H1 (cell line): Measurements from ENCODE around the gene STARD13.

ENCODE experiments used
- ATF2 ChIP-seq: IDR thresholded peaks from 2 replicates; pipeline ENCODE4 v1.6.1; 2012; ENCODE audit warnings: low read length, inconsistent platforms
- ATF3 ChIP-seq: IDR thresholded peaks from 2 replicates; pipeline ENCODE4 v1.6.1; 2011; ENCODE audit warnings: low read depth, mild to moderate bottlenecking, low read length; ENCODE audit not compliant: insufficient read depth
- CTCF ChIP-seq, 3 experiments: IDR thresholded peaks; 1 replicate in 2 of 3; 2 replicates in 1 of 3; pipeline versions ENCODE4 v1.5.1 to v1.6.1; 2011; ENCODE audit warnings: low read length in 3 of 3, mild to moderate bottlenecking in 3 of 3, inconsistent platforms in 2 of 3, low read depth in 1 of 3, moderate library complexity in 1 of 3; ENCODE audit not compliant: insufficient read depth in 1 of 3; ENCODE audit errors: control extremely low read depth in 1 of 3
- HDAC2 ChIP-seq, 2 experiments: fragments of 300-600 bp in 1 of 2; sonication (generic) in 1 of 2; IDR thresholded peaks; 2 replicates each; pipeline ENCODE4 v1.6.1; 2011 to 2012; ENCODE audit warnings: low read depth in 2 of 2, low read length in 2 of 2, mild to moderate bottlenecking in 2 of 2, moderate library complexity in 2 of 2, borderline replicate concordance in 1 of 2, inconsistent platforms in 1 of 2
- POLR2A ChIP-seq, 2 experiments: IDR thresholded peaks; 1 replicate in 1 of 2; 2 replicates in 1 of 2; pipeline ENCODE4 v1.6.1; 2011; ENCODE audit warnings: low read depth in 2 of 2, low read length in 2 of 2, mild to moderate bottlenecking in 2 of 2; ENCODE audit errors: control extremely low read depth in 1 of 2
- POLR2AphosphoS5 ChIP-seq: IDR thresholded peaks from 2 replicates; pipeline ENCODE4 v1.6.1; 2011; ENCODE audit warnings: low read depth, low read length
- USF2 ChIP-seq: IDR thresholded peaks from 2 replicates; pipeline ENCODE4 v1.6.1; 2011; ENCODE audit warnings: low read length, improper control_type of control experiment
- YY1 ChIP-seq: IDR thresholded peaks from 2 replicates; pipeline ENCODE4 v1.6.1; 2011; ENCODE audit warnings: low read depth, mild to moderate bottlenecking, low read length

- TF ChIP-seq POLR2A (IDR thresholded peaks at IDR 0.05; ENCODE audit: control extremely low read depth in 1 of 2, low read depth in 2 of 2, low read length in 2 of 2) (no peak), CTCF (IDR thresholded peaks at IDR 0.05; ENCODE audit: control extremely low read depth in 1 of 3, insufficient read depth in 1 of 3, low read depth in 1 of 3, low read length in 3 of 3) (no peak), POLR2AphosphoS5 (no peak), HDAC2 (IDR thresholded peaks at IDR 0.05; ENCODE audit: borderline replicate concordance in 1 of 2, low read depth in 2 of 2, low read length in 2 of 2) (no peak), ATF2 (no peak), USF2 (no peak), ATF3 (no peak), YY1 (no peak)
These were observed 151.3 kb downstream of the STARD13 start for GRCh38 chr13:33134213-33134612.
